Measurements from ENCODE around the gene BCAS3.

Gene BCAS3

GRCh38 chr17:61131585-61131984 is 453.9 kb downstream of the BCAS3 start:
- no peak overlapping the region for H3K4me3 ChIP-seq (ENCODE audit: low read length)
- no peak for DNase-seq (ENCODE audit: low read depth)
- TF ChIP-seq CTCF (conservative IDR thresholded peaks at IDR 0.05; ENCODE audit: low read depth, low read length) = no peak

GRCh38 chr17:61132524-61132923 is 454.9 kb downstream of the BCAS3 start:
- TF ChIP-seq CTCF (conservative IDR thresholded peaks at IDR 0.05; ENCODE audit: low read depth, low read length) = no peak
- no peak overlapping the region for H3K4me3 ChIP-seq (ENCODE audit: low read length)
- no peak for DNase-seq (ENCODE audit: low read depth)

- no peak for DNase-seq (ENCODE audit: low read depth)
- no peak overlapping the region for H3K4me3 ChIP-seq (ENCODE audit: low read length)
- no peak for TF ChIP-seq CTCF (conservative IDR thresholded peaks at IDR 0.05; ENCODE audit: low read depth, low read length)
Observed at GRCh38 chr17:61133853-61134252, 456.2 kb downstream of the BCAS3 start.

GRCh38 chr17:61134551-61135235 is 457.0 kb downstream of the BCAS3 start:
- DNase-seq (ENCODE audit: low read depth) = no peak
- no peak for TF ChIP-seq CTCF (conservative IDR thresholded peaks at IDR 0.05; ENCODE audit: low read depth, low read length)
- no peak overlapping the region for H3K4me3 ChIP-seq (ENCODE audit: low read length)

GRCh38 chr17:61135782-61136181 is 458.1 kb downstream of the BCAS3 start:
- DNase-seq (ENCODE audit: low read depth) = no peak
- no peak overlapping the region for H3K4me3 ChIP-seq (ENCODE audit: low read length)
- TF ChIP-seq CTCF (conservative IDR thresholded peaks at IDR 0.05; ENCODE audit: low read depth, low read length) = no peak

- no peak for DNase-seq (ENCODE audit: low read depth)
- H3K4me3 ChIP-seq (ENCODE audit: low read length) = no peak overlapping the region
- no peak for TF ChIP-seq CTCF (conservative IDR thresholded peaks at IDR 0.05; ENCODE audit: low read depth, low read length)
Observed at GRCh38 chr17:61136296-61136695, 458.6 kb downstream of the BCAS3 start.

GRCh38 chr17:61139219-61139618 is 461.6 kb downstream of the BCAS3 start:
- no peak overlapping the region for H3K4me3 ChIP-seq (ENCODE audit: low read length)
- no peak for TF ChIP-seq CTCF (conservative IDR thresholded peaks at IDR 0.05; ENCODE audit: low read depth, low read length)
- no peak for DNase-seq (ENCODE audit: low read depth)
